C4-2B (cell line): ENCODE data around the gene GAS7.

Experiments used
- CTCF ChIP-seq: fragments of 450-650 bp; conservative IDR thresholded peaks from 2 replicates; pipeline ENCODE4 v1.5.1; 2017; ENCODE audit warnings: mild to moderate bottlenecking
- ZFX ChIP-seq: fragments of 450-650 bp; IDR thresholded peaks from 2 replicates; pipeline ENCODE4 v1.6.1; 2017

- TF ChIP-seq CTCF: no peak
- TF ChIP-seq ZFX: no peak
These were observed 40.3 kb upstream of the GAS7 start for GRCh38 chr17:10238661-10239060.
